ENCODE measurements around the gene CALB2.

DNA sequence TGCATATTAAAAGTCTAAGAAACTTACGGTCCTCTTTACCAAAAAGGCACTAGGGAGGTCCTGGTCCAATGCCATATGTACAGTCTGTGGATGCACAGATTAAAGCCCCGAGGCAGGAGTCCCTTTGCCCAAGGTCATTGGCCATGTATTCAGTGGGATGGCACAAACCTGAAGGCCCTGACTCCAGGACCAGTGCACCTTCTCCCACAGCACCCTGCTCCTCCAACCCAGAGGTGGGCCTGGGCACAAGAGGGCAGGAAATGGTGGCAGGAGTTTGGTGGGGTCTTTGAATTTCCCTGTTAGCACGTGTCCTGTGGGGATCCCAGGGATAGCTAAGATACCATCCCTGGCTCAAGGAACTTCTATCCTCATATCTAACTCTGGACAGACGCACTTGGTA lies 54.8 kb downstream of the CALB2 start:
- TF ChIP-seq, protein P1, sequence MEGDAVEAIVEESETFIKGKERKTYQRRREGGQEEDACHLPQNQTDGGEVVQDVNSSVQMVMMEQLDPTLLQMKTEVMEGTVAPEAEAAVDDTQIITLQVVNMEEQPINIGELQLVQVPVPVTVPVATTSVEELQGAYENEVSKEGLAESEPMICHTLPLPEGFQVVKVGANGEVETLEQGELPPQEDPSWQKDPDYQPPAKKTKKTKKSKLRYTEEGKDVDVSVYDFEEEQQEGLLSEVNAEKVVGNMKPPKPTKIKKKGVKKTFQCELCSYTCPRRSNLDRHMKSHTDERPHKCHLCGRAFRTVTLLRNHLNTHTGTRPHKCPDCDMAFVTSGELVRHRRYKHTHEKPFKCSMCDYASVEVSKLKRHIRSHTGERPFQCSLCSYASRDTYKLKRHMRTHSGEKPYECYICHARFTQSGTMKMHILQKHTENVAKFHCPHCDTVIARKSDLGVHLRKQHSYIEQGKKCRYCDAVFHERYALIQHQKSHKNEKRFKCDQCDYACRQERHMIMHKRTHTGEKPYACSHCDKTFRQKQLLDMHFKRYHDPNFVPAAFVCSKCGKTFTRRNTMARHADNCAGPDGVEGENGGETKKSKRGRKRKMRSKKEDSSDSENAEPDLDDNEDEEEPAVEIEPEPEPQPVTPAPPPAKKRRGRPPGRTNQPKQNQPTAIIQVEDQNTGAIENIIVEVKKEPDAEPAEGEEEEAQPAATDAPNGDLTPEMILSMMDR (IDR thresholded peaks at IDR 0.05): no peak
- no peak for TF ChIP-seq POLR2AphosphoS5 (IDR thresholded peaks at IDR 0.05)

Measured in sigmoid colon (tissue), 4 donors.